K562 (cell line): Measurements from ENCODE around the gene DIP2C. TPM values are rescaled to one million over a fixed set of nuclear protein-coding genes. Genes with fewer than 3 reads are reported as not detected.

ENCODE experiments used
- ATAC-seq: fragments of 200-7000 bp; cut with Tn5 transposase; 3 replicates; pipeline ENCODE4 v1.9.1; 2020; ENCODE audit warnings: moderate library complexity
- BruUV-seq: library from RNA; stranded (reverse); fragments of 400-500 nt; replicated peaks from 2 replicates; lab custom pipeline; 2021; lab: Mats Ljungman, UMichigan
- CTCF ChIA-PET: fragments of 300-600 bp; formaldehyde crosslinking; extraction: SDS; loops from one replicate; lab custom pipeline; 2021; ENCODE audit warnings: low intra/inter-chr PET ratio; lab: Yijun Ruan, JAX
- POLR2A ChIA-PET: fragments of 300-600, 350-650 bp; sonication (Branson Sonifier 250); formaldehyde crosslinking; extraction: SDS; loops from one replicate; lab custom pipeline; 2021; ENCODE audit warnings: antibody characterized with exemption, inconsistent platforms; lab: Yijun Ruan, JAX
- DNase-seq, 4 experiments: peaks; one replicate each; pipeline versions ENCODE4 v3.0.0 to v3.0.0-alpha.2; 2011 to 2018; ENCODE audit warnings: low spot score in 3 of 4, mixed read lengths in 3 of 4; ENCODE audit errors: extremely low read depth in 1 of 4
- FAIRE-seq: peaks from 2 replicates; lab custom pipeline; 2011; peaks lifted over from hg19 to GRCh38; lab: Jason Lieb, UNC
- H2AFZ ChIP-seq: 2 replicates; pipeline ENCODE4 v1.6.0; 2011; ENCODE audit warnings: low read depth, low read length, control low read depth, inconsistent platforms
- H3K27ac ChIP-seq: fragments of 200-600 bp; 3 replicates; pipeline ENCODE4 v1.8.0; 2011; ENCODE audit warnings: low read depth, mild to moderate bottlenecking, control low read depth, inconsistent platforms, low read length, moderate library complexity, mixed read lengths; ENCODE audit errors: extremely low read depth
- H3K27me3 ChIP-seq, 2 experiments: fragments of 300-600 bp in 1 of 2; 2 replicates in 1 of 2; 3 replicates in 1 of 2; pipeline versions ENCODE4 v1.6.0 to v1.8.0; 2011; ENCODE audit warnings: inconsistent platforms in 2 of 2, low read length in 2 of 2, mild to moderate bottlenecking in 1 of 2, mixed read lengths in 1 of 2, moderate library complexity in 1 of 2; ENCODE audit not compliant: control insufficient read depth in 2 of 2, insufficient read depth in 2 of 2
- H3K36me3 ChIP-seq: fragments of 300-600 bp; 3 replicates; pipeline ENCODE4 v1.8.0; 2011; ENCODE audit warnings: mild to moderate bottlenecking, low read length, inconsistent platforms; ENCODE audit not compliant: control insufficient read depth, insufficient read depth
- H3K4me1 ChIP-seq, 2 experiments: fragments of 200-600 bp in 1 of 2; replicated peaks in 1 of 2; 2 replicates in 1 of 2; 3 replicates in 1 of 2; pipeline versions ENCODE4 v1.5.1 to v1.8.0; 2011; ENCODE audit warnings: inconsistent platforms in 2 of 2, low read length in 2 of 2, mild to moderate bottlenecking in 1 of 2, mixed read lengths in 1 of 2, moderate library complexity in 1 of 2; ENCODE audit not compliant: control insufficient read depth in 2 of 2, insufficient read depth in 2 of 2
- H3K4me2 ChIP-seq: 2 replicates; pipeline ENCODE4 v1.6.1; 2011; ENCODE audit warnings: low read length, control low read depth, inconsistent platforms, mixed read lengths; ENCODE audit not compliant: insufficient read depth
- H3K4me3 ChIP-seq: fragments of 200-600 bp; sonication (generic), shearing (Covaris generic); 2 replicates; pipeline ENCODE4 v1.5.1; 2016; ENCODE audit warnings: control low read depth, inconsistent platforms
- H3K79me2 ChIP-seq: fragments of 200-600 bp; 3 replicates; pipeline ENCODE4 v1.8.0; 2011; ENCODE audit warnings: low read length, inconsistent platforms; ENCODE audit not compliant: control insufficient read depth, insufficient read depth
- H3K9ac ChIP-seq, 2 experiments: 2 replicates each; pipeline versions ENCODE4 v1.6.0 to v1.6.1; 2011; ENCODE audit warnings: low read depth in 2 of 2, low read length in 2 of 2, control low read depth in 1 of 2, inconsistent platforms in 1 of 2, mild to moderate bottlenecking in 1 of 2, mixed read lengths in 1 of 2; ENCODE audit not compliant: insufficient read depth in 1 of 2
- H3K9me1 ChIP-seq: one replicate; pipeline ENCODE4 v1.6.0; 2011; ENCODE audit warnings: inconsistent platforms, mild to moderate bottlenecking, low read length, moderate library complexity; ENCODE audit not compliant: control insufficient read depth, insufficient read depth
- H3K9me3 ChIP-seq: replicated peaks from 2 replicates; pipeline ENCODE4 v1.5.1; 2011; ENCODE audit warnings: low read depth, low read length, inconsistent platforms; ENCODE audit not compliant: control insufficient read depth, insufficient read depth
- H4K20me1 ChIP-seq: replicated peaks from 2 replicates; pipeline ENCODE4 v1.6.1; 2011; ENCODE audit warnings: low read length, inconsistent platforms, mixed read lengths; ENCODE audit not compliant: control insufficient read depth, insufficient read depth
- CTBP1 ChIP-seq: fragments of 450-650 bp; IDR thresholded peaks from 2 replicates; pipeline ENCODE4 v1.6.1; 2016; ENCODE audit warnings: borderline replicate concordance
- CXXC5 ChIP-seq: fragments of 250-450 bp; sonication (Bioruptor Pico); IDR thresholded peaks from 2 replicates; pipeline ENCODE4 v1.8.0; 2022; ENCODE audit warnings: inconsistent platforms, mild to moderate bottlenecking, moderate library complexity
- ELF2 ChIP-seq: fragments of 250-450 bp; sonication (Bioruptor Pico); IDR thresholded peaks from 2 replicates; pipeline ENCODE4 v1.5.0; 2021; ENCODE audit warnings: mild to moderate bottlenecking
- HDAC2 ChIP-seq: fragments of 450-650 bp; IDR thresholded peaks from 2 replicates; pipeline ENCODE4 v1.6.1; 2016; ENCODE audit warnings: mild to moderate bottlenecking
- NCOA2 ChIP-seq, 2 experiments: fragments of 450-650 bp; IDR thresholded peaks; 2 replicates each; pipeline ENCODE4 v1.6.1; 2018; ENCODE audit warnings: mild to moderate bottlenecking in 2 of 2, moderate library complexity in 1 of 2; ENCODE audit not compliant: partially characterized antibody in 2 of 2
- TAF15 ChIP-seq: fragments of 200-400 bp; formaldehyde crosslinking; IDR thresholded peaks from 2 replicates; pipeline ENCODE4 v1.6.1; 2017; ENCODE audit warnings: mild to moderate bottlenecking, low read depth, low read length, moderate library complexity
- ZNF133 ChIP-seq: fragments of 250-450 bp; sonication (Bioruptor Pico); IDR thresholded peaks from 2 replicates; pipeline ENCODE4 v1.4.0; 2020; ENCODE audit warnings: mild to moderate bottlenecking
- ZNF197 ChIP-seq: fragments of 200-800 bp; sonication (Bioruptor generic); IDR thresholded peaks from 2 replicates; pipeline ENCODE4 v1.6.1; 2016; ENCODE audit warnings: low read depth, missing genetic modification characterization, missing compliant biosample characterization
- ZNF778 ChIP-seq: fragments of 450-650 bp; formaldehyde crosslinking; IDR thresholded peaks from 2 replicates; pipeline ENCODE4 v1.4.0; 2020; ENCODE audit warnings: mild to moderate bottlenecking, moderate library complexity
- WGBS: fragments of 100-300 bp; shearing (Covaris generic); methylation state at CpG from one replicate; pipeline ENCODE4 v1.1.6; 2016; ENCODE audit warnings: low coverage, mixed read lengths; ENCODE audit not compliant: insufficient coverage; ENCODE audit errors: missing lambda C conversion rate; 5-methylcytosine and 5-hydroxymethylcytosine counted together
- in situ Hi-C: fragments of 300-500 bp; cut with MboI; formaldehyde crosslinking; loops from 4 replicates; pipeline ENCODE4 v1.15.0; 2018; ENCODE audit warnings: inconsistent platforms, mixed read lengths
- intact Hi-C: fragments of 100-400 bp; cut with micrococcal nuclease; formaldehyde crosslinking; loops from 2 replicates; pipeline ENCODE4 v1.14.2; 2022
- polyA plus RNA-seq, 8 experiments: library from polyadenylated mRNA; depleted of rRNA in 4 of 8; stranded (reverse) in 5 of 8; unstranded in 3 of 8; fragments of >200 nt; fragmentation: Nextera tagmentation in 2 of 8; fragmentation: Illumina TruSeq in 1 of 8; extraction: Ambion mirVana in 2 of 8; extraction: Trizol in 1 of 8; gene quantifications; 2 replicates each; pipeline versions ENCODE4 v1.2.1 to v1.2.3, GENCODE V29; 2011 to 2014; ENCODE audit warnings: inconsistent platforms in 1 of 8, missing spikeins in 1 of 8
- total RNA-seq, 7 experiments: library from RNA; depleted of rRNA in 6 of 7; stranded (reverse); fragments of >200 nt in 6 of 7; fragmentation: Illumina TruSeq in 2 of 7; extraction: Trizol in 2 of 7; gene quantifications; 2 replicates each; pipeline versions ENCODE4 v1.2.1 to v1.2.3, GENCODE V29; 2011 to 2021; ENCODE audit warnings: low replicate concordance in 1 of 7

The DIP2C gene
- total and polyA plus RNA-seq, 9 of the 15 experiments (the other 6 are each of a cell fraction or from before 2014, with no cell fraction given), result 0.01 TPM; not detected in 8

DNA sequence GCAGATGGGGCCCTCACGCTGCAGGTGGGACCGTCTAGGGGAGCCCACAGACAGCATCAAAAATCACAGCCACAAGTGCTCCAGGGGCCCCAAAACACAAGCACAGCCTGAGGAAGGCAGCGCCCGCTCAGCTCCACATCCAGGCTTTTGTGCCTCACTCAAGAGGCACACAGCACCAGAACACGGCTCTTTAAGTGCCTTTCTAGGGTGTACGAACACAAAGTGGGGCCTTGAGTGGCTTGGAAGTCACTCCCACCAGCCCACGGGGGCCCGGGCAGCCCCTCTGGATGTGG, 65.2 kb downstream of the DIP2C start (continued):
- TF ChIP-seq HDAC2 (no peak), ZNF133 (CRISPR knock-in tag) (no peak), NCOA2 (IDR thresholded peaks at IDR 0.05; ENCODE audit: partially characterized antibody in 2 of 2) (no peak), TAF15 (no peak), CTBP1 (no peak), CXXC5 (CRISPR knock-in tag) (no peak), ZNF778 (CRISPR knock-in tag) (no peak), ZNF197 (CRISPR knock-in tag) (no peak)

DNA sequence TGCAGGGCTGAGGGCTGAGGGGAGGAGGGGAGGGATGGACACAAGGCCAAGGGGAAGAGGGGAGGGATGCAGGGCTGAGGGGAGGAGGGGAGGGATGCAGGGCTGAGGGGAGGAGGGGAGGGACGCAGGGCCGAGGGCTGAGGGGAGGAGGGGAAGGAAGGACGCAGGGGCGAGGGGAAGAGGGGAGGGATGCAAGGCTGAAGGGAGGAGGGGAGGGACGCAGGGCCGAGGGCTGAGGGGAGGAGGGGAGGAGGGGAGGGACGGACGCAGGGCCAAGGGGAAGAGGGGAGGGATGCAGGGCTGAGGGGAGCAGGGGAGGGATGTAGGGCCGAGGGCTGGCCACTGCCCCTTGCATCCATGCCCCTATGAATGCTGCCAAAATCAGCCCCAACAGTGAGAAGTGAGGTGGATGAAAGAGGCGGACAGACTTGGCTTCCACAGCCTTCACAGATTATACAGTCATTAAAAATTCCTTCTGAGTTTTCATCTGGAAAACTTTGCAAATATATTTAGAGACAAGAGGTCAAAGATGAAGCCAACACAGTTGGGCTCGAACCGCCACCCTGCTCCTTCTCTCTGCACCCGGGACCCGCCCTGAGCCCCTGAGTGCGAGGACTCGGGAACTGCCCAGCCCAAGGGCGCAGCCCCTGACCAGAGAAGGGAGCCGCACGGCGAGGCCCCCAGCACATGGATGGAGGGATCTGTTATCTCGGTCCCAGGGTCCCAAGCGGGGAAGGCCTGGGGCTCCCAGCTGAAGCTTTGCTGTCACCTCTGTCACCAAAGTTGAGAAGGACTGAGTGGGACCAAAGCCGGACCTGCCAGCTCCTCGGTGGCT, 65.8 kb downstream of the DIP2C start:
- intact Hi-C loops, result no loop called here
- no peak for TF ChIP-seq ELF2 (CRISPR knock-in tag)
- BruUV-seq, result no TSS peak
- no peak overlapping the region for H3K4me2 ChIP-seq
- CTCF ChIA-PET, result no interaction called here
- no peak for ATAC-seq
- no peak overlapping the region for H2AFZ ChIP-seq
- no peak overlapping the region for H3K27ac ChIP-seq
- peaks cover 0 to 16% of the 10 kb centered on the region in 2 experiments; a peak in 2 of 5 replicates for H3K4me1 ChIP-seq
- peaks cover 55 to 84% of the 10 kb centered on the region in 2 experiments for H3K27me3 ChIP-seq
- H3K4me3 ChIP-seq, result no peak overlapping the region
- no peak for FAIRE-seq
- no peaks in the 10 kb centered on the region; the same call in 1 of the 2 replicates for H4K20me1 ChIP-seq
- H3K9ac ChIP-seq, result no peak overlapping the region
- H3K79me2 ChIP-seq, result no peaks in the 10 kb centered on the region
- H3K9me3 ChIP-seq, result no peaks in the 10 kb centered on the region
- POLR2A ChIA-PET, result no interaction called here
- no peaks in the 10 kb centered on the region for H3K36me3 ChIP-seq
- 2% methylated on average over 15 of the region's 24 CpGs for WGBS
- in situ Hi-C loops, result no loop called here
- H3K9me1 ChIP-seq, result no peaks in the 10 kb centered on the region
- DNase-seq, result no peak
